Measurements from ENCODE around the gene ALKAL2.
"Not testable (repeated sequence)": the region's sequence is repeated elsewhere in the genome, so short reads cannot be mapped to it uniquely, and the experiment has no call there.

ALKAL2 gene

GRCh38 chr2:320561-320960 is 32.7 kb upstream of the ALKAL2 start:
- no peak for TF ChIP-seq CTCF (IDR thresholded peaks at IDR 0.05; ENCODE audit: low read depth, low read length)
- H3K4me3 ChIP-seq (ENCODE audit: low read depth, low read length), result no peak overlapping the region

GRCh38 chr2:319059-319600 is 31.2 kb upstream of the ALKAL2 start:
- TF ChIP-seq CTCF (IDR thresholded peaks at IDR 0.05; ENCODE audit: low read depth, low read length), result no peak
- no peak overlapping the region for H3K4me3 ChIP-seq (ENCODE audit: low read depth, low read length)

- no peak overlapping the region for H3K4me3 ChIP-seq (ENCODE audit: low read depth, low read length)
These were observed 29.9 kb upstream of the ALKAL2 start for GRCh38 chr2:317501-318424.

GRCh38 chr2:316381-316780 is 28.5 kb upstream of the ALKAL2 start:
- H3K4me3 ChIP-seq (ENCODE audit: low read depth, low read length), result no peak overlapping the region
- TF ChIP-seq CTCF (IDR thresholded peaks at IDR 0.05; ENCODE audit: low read depth, low read length), result no peak

More at GRCh38 chr2:317501-318424, 29.9 kb upstream of the ALKAL2 start:
- no peak for TF ChIP-seq CTCF (IDR thresholded peaks at IDR 0.05; ENCODE audit: low read depth, low read length)

GRCh38 chr2:315925-316324 is 28.0 kb upstream of the ALKAL2 start:
- H3K4me3 ChIP-seq (ENCODE audit: low read depth, low read length), result not testable (repeated sequence)

- no peak for TF ChIP-seq CTCF (IDR thresholded peaks at IDR 0.05; ENCODE audit: low read depth, low read length)
- no peak overlapping the region for H3K4me3 ChIP-seq (ENCODE audit: low read depth, low read length)
These were observed 26.9 kb upstream of the ALKAL2 start for GRCh38 chr2:314561-315336.

GRCh38 chr2:313991-314390 is 26.1 kb upstream of the ALKAL2 start:
- TF ChIP-seq CTCF (IDR thresholded peaks at IDR 0.05; ENCODE audit: low read depth, low read length), result no peak
- H3K4me3 ChIP-seq (ENCODE audit: low read depth, low read length), result no peak overlapping the region

Measured in WI38 (cell line).